ENCODE data around the gene SH3PXD2A. TPM values are rescaled to one million over a fixed set of nuclear protein-coding genes. Genes with fewer than 3 reads are reported as not detected.

SH3PXD2A gene
- total and polyA plus RNA-seq, 12 donors, result 6.9 to 44.9 (median 34.4) TPM

DNA sequence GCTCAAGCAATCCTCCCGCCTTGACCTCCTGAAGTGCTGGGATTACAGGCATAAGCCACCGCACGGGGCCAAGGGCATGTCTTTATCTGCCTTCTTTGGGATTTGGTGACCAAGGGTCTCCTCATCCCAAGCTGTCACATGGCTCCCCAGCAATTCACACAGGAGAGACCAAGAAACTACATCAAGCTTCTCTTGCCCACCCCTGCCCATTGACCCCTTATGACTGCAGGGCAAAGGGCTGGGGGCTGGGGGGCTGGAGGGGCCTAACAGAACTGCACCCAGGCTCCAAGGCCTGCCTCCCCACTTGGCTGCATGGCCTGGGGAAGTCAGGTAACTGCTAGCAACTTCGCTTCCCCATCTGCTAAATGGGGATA, 137.1 kb downstream of the SH3PXD2A start:
- H3K9me3 ChIP-seq, result no peaks in the 10 kb centered on the region
- TF ChIP-seq, protein P1, sequence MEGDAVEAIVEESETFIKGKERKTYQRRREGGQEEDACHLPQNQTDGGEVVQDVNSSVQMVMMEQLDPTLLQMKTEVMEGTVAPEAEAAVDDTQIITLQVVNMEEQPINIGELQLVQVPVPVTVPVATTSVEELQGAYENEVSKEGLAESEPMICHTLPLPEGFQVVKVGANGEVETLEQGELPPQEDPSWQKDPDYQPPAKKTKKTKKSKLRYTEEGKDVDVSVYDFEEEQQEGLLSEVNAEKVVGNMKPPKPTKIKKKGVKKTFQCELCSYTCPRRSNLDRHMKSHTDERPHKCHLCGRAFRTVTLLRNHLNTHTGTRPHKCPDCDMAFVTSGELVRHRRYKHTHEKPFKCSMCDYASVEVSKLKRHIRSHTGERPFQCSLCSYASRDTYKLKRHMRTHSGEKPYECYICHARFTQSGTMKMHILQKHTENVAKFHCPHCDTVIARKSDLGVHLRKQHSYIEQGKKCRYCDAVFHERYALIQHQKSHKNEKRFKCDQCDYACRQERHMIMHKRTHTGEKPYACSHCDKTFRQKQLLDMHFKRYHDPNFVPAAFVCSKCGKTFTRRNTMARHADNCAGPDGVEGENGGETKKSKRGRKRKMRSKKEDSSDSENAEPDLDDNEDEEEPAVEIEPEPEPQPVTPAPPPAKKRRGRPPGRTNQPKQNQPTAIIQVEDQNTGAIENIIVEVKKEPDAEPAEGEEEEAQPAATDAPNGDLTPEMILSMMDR (IDR thresholded peaks at IDR 0.05), result no peak
- no peak overlapping the region for H3K27ac ChIP-seq
- H3K36me3 ChIP-seq, result peaks cover 0 to 40% (median 0%) of the 10 kb centered on the region in 9 donors
- no peak overlapping the region for H3K4me3 ChIP-seq
- H3K27me3 ChIP-seq, result no peaks in the 10 kb centered on the region
- DNase-seq, result no peak
- peaks cover 0 to 26% (median 9%) of the 10 kb centered on the region in 9 donors for H3K4me1 ChIP-seq
- no peak for ATAC-seq
- intact Hi-C loops (cut with DNase I), result loop anchor here in 2 of 10 donors (10.0 kb wide), 2 partner anchors 57 to 497 kb away; no protein-coding TSS in a partner anchor
- 98 to 99% methylated on average over 4 of the region's 4 CpGs for WGBS, 2 donors

DNA sequence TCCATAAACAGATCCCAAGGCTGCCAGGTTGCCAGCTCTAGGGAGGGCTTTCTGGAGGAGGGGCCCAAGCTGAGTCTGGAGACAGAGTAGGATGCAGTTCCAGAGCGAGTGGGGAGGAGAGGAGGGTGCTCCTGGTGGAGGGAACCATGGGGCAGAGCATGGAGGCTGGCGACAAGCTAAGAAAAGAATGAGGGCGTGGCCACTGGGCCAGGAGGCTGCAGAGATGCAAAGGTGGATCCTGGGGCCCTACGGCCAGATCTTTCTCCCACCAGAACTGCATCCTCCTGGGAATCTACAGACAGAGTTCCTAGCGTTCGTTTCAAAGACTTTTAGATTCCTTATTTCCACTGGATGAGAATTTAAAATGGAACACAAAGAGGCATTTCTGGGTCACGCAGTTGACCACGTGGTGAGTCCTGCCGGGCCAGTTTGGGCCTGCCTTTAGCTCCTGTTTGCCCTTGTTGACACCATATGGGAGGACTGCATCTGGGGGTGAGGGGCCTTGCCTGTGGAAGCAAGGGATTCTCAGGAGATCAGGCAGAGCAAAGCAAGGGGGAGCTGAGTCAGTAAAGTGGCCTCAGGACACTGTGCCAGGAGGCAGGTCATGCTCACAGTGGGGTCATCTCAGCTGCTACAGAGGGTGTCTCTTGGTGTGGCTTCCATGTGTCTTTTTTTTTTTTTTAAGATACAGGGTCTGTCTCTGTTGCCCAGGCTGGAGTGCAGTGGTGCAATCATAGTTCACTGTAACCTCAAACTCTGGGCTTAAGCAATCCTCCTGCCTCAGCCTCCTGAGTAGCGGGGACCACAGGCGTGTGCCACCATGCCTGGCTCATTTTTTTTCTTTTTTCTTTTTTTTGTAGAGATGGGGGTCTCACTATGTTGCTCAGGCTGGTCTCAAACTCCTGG, 137.8 kb downstream of the SH3PXD2A start:
- WGBS, 2 donors, result 80 to 88% methylated on average over 11 of the region's 11 CpGs
- Histone ChIP-seq H3K4me1 (peaks cover 0 to 26% (median 9%) of the 10 kb centered on the region in 9 donors), H3K9me3 (no peaks in the 10 kb centered on the region), H3K27ac (no peak overlapping the region), H3K27me3 (no peaks in the 10 kb centered on the region), H3K36me3 (peaks cover 0 to 34% (median 0%) of the 10 kb centered on the region in 9 donors), H3K4me3 (no peak overlapping the region)
- TF ChIP-seq, protein P1 (IDR thresholded peaks at IDR 0.05), result no peak
- DNase-seq (no peak), ATAC-seq (no peak)
- intact Hi-C loops (cut with DNase I), result loop anchor here in 2 of 10 donors (10.0 kb wide), 2 partner anchors 57 to 497 kb away; no protein-coding TSS in a partner anchor

DNA sequence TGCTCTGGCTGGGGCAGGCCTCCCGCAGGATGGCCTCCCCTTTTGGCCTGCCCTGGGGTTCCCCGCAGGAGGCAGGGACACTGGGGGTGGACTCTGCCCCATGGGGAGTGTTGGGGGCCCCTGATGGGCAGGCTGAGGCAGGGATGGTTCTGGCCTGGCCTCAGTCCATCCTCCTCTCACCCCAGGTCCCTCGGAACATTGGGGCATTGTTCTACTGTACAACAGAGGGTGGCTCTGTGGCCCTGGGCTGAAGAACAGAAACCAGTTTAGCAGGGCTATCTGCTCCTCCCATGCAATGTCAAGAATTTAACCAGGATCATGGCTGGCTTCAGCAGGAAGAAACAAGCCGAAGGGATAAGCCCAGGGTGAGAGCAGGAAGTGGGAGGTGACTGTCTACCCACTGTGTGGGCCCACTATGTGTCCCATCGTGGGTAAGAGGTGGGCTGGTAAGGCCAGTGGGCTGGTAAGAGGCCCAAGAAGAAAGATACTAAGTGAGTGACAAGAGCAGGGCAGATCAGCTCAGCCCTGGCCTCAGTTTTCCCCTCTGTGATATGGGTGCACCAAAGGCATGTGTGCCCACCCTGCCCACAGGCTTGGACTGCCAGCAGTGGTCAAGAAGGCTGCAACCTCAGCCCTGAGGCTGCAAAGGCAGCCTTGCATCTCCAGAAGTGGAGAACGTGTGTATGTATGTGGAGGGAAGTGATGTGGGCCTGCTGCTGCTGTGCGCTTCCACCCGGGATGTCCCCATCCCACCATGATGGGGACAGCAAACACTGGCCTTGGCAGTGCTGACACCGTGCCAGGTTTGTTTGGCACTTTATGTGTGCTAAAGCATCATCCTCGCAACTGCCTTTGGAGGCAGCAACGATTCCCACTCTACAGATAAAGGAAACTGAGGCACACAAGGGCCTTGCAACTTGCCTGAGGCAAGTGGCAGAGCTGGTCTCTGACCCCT, 138.9 kb downstream of the SH3PXD2A start:
- Histone ChIP-seq H3K4me3 (no peak overlapping the region), H3K36me3 (peaks cover 0 to 22% (median 0%) of the 10 kb centered on the region in 9 donors), H3K27ac (peak overlapping the region in 2 of 10 donors; percentile 22 to 42), H3K9me3 (no peaks in the 10 kb centered on the region), H3K4me1 (peaks cover 0 to 26% (median 9%) of the 10 kb centered on the region in 9 donors), H3K27me3 (no peaks in the 10 kb centered on the region)
- TF ChIP-seq, protein P1 (IDR thresholded peaks at IDR 0.05), result peak in 3 of 9 donors; percentile 10 to 24 (median 19)
- WGBS, 2 donors, result 79 to 84% methylated on average over 11 of the region's 11 CpGs
- ATAC-seq, result peak in 4 of 8 donors; percentile 15 to 44 (median 38)
- DNase-seq, result no peak
- intact Hi-C loops (cut with DNase I), result loop anchor here in 2 of 10 donors (10.0 kb wide), 2 partner anchors 58 to 498 kb away; no protein-coding TSS in a partner anchor

DNA sequence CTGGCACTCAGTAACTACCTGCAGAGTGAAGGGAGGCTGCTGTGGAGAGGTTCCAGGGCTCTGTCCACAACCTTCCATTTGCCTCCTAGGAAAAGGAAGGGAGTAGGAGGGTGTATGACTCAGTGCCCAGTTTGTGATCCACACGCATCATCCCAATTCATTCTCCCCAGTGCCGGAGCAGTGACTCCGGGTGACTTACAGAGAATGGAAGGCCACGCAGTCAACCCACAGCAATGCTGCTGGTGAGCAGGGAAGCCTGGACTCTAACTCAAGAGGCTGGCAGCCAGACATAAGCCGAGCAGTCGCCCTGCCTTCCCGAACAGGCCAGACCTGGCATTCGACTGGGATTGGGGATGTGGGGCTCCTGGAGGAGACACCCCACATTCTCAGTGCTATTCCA, 139.9 kb downstream of the SH3PXD2A start:
- WGBS, 2 donors, result 81 to 85% methylated on average over 8 of the region's 8 CpGs
- intact Hi-C loops (cut with DNase I), result loop anchor here in 3 of 10 donors (1.0 to 10.0 kb wide), 4 partner anchors 59 to 499 kb away; no protein-coding TSS in a partner anchor
- H3K9me3 ChIP-seq, result no peaks in the 10 kb centered on the region
- DNase-seq (no peak), ATAC-seq (peak in 1 of 8 donors; percentile 4)
- no peak overlapping the region for H3K4me3 ChIP-seq
- H3K4me1 ChIP-seq, result peaks cover 0 to 17% (median 9%) of the 10 kb centered on the region in 9 donors
- H3K27ac ChIP-seq, result no peak overlapping the region
- TF ChIP-seq, protein P1 (IDR thresholded peaks at IDR 0.05), result no peak
- peaks cover 0 to 15% (median 0%) of the 10 kb centered on the region in 9 donors for H3K36me3 ChIP-seq
- H3K27me3 ChIP-seq, result no peaks in the 10 kb centered on the region

All from heart right ventricle (tissue), 16 donors.